GM23338 (cell line): ENCODE results near the gene NSD1.

Source experiments
- EZH2 ChIP-seq: fragments of 200-600 bp; sonication (generic); IDR thresholded peaks from one replicate; pipeline ENCODE4 v1.8.0; 2017; ENCODE audit warnings: antibody characterized with exemption, mild to moderate bottlenecking, low read depth; ENCODE audit not compliant: unreplicated experiment
- JUNB ChIP-seq: IDR thresholded peaks from one replicate; pipeline ENCODE4 v1.6.1; 2016; ENCODE audit warnings: antibody characterized with exemption; ENCODE audit not compliant: unreplicated experiment
- POLR2AphosphoS5 ChIP-seq: IDR thresholded peaks from 2 replicates; pipeline ENCODE4 v1.6.1; 2016; ENCODE audit warnings: antibody characterized with exemption, low read depth
- TF ChIP-seq, protein P1 (sequence below), 2 experiments: fragments of 200-600 bp in 1 of 2; sonication (generic) in 1 of 2; conservative IDR thresholded peaks; 2 replicates each; pipeline versions ENCODE4 v1.5.1 to v1.6.1; 2016 to 2017; ENCODE audit warnings: antibody characterized with exemption in 2 of 2, low read depth in 2 of 2, mild to moderate bottlenecking in 2 of 2, moderate library complexity in 1 of 2
- TF ChIP-seq, protein P2 (sequence below): IDR thresholded peaks from one replicate; pipeline ENCODE4 v1.6.1; 2018; ENCODE audit warnings: antibody characterized with exemption; ENCODE audit not compliant: unreplicated experiment

DNA sequence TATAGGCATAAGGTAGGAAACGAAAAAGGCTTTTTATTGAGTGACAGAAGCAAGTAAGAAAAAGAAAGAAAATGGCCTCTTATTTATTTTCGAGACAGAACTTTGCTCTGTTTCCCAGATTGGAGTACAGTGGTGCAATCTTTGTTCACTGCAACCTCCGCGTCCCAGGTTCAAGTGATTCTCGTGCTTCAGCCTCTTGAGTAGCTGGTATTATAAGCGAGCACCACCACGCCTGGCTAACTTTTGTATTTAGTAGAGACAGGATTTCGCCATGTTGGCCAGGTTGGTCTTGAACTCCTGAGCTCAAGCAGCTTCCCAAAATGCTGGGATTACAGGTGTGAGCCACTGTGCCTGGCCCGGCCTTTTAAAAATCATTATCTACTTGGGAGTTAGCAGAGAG, 70.7 kb downstream of the NSD1 start:
- TF ChIP-seq, protein P1, sequence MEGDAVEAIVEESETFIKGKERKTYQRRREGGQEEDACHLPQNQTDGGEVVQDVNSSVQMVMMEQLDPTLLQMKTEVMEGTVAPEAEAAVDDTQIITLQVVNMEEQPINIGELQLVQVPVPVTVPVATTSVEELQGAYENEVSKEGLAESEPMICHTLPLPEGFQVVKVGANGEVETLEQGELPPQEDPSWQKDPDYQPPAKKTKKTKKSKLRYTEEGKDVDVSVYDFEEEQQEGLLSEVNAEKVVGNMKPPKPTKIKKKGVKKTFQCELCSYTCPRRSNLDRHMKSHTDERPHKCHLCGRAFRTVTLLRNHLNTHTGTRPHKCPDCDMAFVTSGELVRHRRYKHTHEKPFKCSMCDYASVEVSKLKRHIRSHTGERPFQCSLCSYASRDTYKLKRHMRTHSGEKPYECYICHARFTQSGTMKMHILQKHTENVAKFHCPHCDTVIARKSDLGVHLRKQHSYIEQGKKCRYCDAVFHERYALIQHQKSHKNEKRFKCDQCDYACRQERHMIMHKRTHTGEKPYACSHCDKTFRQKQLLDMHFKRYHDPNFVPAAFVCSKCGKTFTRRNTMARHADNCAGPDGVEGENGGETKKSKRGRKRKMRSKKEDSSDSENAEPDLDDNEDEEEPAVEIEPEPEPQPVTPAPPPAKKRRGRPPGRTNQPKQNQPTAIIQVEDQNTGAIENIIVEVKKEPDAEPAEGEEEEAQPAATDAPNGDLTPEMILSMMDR (conservative IDR thresholded peaks at IDR 0.05; ENCODE audit: low read depth in 2 of 2) = no peak
- TF ChIP-seq, protein P2, sequence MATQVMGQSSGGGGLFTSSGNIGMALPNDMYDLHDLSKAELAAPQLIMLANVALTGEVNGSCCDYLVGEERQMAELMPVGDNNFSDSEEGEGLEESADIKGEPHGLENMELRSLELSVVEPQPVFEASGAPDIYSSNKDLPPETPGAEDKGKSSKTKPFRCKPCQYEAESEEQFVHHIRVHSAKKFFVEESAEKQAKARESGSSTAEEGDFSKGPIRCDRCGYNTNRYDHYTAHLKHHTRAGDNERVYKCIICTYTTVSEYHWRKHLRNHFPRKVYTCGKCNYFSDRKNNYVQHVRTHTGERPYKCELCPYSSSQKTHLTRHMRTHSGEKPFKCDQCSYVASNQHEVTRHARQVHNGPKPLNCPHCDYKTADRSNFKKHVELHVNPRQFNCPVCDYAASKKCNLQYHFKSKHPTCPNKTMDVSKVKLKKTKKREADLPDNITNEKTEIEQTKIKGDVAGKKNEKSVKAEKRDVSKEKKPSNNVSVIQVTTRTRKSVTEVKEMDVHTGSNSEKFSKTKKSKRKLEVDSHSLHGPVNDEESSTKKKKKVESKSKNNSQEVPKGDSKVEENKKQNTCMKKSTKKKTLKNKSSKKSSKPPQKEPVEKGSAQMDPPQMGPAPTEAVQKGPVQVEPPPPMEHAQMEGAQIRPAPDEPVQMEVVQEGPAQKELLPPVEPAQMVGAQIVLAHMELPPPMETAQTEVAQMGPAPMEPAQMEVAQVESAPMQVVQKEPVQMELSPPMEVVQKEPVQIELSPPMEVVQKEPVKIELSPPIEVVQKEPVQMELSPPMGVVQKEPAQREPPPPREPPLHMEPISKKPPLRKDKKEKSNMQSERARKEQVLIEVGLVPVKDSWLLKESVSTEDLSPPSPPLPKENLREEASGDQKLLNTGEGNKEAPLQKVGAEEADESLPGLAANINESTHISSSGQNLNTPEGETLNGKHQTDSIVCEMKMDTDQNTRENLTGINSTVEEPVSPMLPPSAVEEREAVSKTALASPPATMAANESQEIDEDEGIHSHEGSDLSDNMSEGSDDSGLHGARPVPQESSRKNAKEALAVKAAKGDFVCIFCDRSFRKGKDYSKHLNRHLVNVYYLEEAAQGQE = no peak
- TF ChIP-seq JUNB = no peak
- TF ChIP-seq EZH2 = no peak
- TF ChIP-seq POLR2AphosphoS5 = no peak
